Measurements from ENCODE around the gene GALNT2.

The GALNT2 gene

DNA sequence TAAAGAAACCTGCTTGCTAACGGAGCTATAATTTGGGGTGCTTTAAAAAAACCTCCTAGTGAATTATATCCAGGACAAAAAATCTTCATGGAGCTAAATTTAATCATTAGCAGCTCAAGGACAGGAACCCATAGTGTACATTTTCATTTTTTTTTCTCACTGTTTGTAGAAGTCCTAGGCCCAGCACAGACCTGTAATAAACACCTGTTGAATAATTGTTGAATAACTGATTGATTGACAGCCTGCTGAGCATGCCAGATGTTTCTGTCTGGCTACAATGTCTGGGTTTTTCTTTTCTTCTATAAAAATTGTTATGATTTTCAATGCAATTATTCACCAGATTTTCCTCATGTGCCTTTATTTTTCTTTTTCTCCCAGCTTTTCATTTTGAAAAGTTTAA lies 10.9 kb upstream of the GALNT2 start:
- no peak overlapping the region for H3K4me3 ChIP-seq (ENCODE audit: low read length)
- H3K4me1 ChIP-seq (ENCODE audit: control insufficient read depth, insufficient read depth, low read length) = no peaks in the 10 kb centered on the region
- no peak overlapping the region for H3K27ac ChIP-seq (ENCODE audit: low read depth, low read length)
- no peaks in the 10 kb centered on the region for H3K27me3 ChIP-seq (ENCODE audit: control insufficient read depth, insufficient read depth, low read length)
- H3K9ac ChIP-seq (ENCODE audit: low read length) = no peak overlapping the region
- H3K36me3 ChIP-seq (ENCODE audit: control insufficient read depth, insufficient read depth, low read length) = no peaks in the 10 kb centered on the region

DNA sequence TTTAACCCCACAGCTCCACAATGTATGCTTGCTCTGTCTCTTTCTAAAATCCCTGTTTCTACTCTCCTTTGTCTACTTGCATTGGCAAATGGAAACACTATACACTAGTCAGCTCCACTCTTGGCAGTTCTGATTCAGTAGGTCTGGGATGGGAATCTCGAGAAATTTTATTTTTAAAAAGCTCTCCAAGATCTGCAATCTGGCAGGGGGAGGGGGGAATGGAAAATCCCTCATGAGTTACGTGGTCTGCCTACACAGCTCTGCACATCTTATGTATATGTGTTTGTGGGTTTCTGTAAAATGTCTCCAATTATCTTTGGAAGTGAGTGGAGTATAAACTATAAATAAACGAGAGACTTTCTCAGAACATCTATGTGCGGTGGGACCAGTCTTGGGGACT lies 9.9 kb upstream of the GALNT2 start:
- no peaks in the 10 kb centered on the region for H3K36me3 ChIP-seq (ENCODE audit: control insufficient read depth, insufficient read depth, low read length)
- no peak overlapping the region for H3K27ac ChIP-seq (ENCODE audit: low read depth, low read length)
- no peak overlapping the region for H3K9ac ChIP-seq (ENCODE audit: low read length)
- no peak overlapping the region for H3K4me3 ChIP-seq (ENCODE audit: low read length)
- no peaks in the 10 kb centered on the region for H3K27me3 ChIP-seq (ENCODE audit: control insufficient read depth, insufficient read depth, low read length)
- no peaks in the 10 kb centered on the region for H3K4me1 ChIP-seq (ENCODE audit: control insufficient read depth, insufficient read depth, low read length)

DNA sequence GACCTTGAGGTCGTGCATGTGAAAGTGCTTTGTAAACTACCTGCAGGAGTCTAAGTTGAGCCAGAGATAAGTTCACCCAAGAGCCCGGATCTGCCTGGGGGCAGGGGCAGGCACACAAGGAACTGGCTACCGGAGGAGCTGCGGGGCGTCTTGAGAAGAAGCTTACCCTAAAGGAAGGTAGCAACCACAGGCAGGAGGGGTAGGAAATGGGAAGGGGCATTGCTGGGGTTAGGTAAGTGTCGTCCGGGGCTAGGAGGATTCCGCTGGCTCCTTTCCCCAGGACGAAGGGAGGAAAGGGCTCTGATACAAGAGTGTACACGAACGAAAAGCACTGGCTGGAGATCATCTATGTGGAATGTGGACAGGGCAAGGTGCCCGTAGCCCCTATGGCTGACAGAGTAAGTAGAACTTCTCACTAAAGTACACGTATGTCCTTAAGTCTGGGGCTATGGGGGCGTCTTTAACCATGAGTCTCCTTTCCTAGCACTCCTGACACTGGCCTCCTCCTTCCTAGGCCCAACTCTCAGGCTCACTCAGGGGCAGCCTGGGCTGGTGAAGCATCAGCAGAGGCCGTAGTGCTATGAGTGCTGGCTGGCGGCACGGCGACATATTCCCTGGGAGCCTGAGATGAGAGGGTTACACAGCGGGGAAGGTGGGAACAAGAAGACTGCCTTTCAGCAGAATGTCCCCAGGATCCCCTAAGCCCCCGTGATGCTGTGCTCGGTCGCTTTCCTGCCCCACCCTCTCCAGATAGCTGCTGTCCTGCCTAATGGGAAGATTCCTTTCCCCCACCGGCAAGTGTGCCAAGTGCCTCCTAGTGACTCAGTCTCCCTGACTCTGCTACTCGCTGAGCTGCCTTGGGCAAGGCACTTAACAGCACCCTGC lies 9.1 kb upstream of the GALNT2 start:
- no peaks in the 10 kb centered on the region for H3K27me3 ChIP-seq (ENCODE audit: control insufficient read depth, insufficient read depth, low read length)
- no peak overlapping the region for H3K27ac ChIP-seq (ENCODE audit: low read depth, low read length)
- no peaks in the 10 kb centered on the region for H3K36me3 ChIP-seq (ENCODE audit: control insufficient read depth, insufficient read depth, low read length)
- H3K4me3 ChIP-seq (ENCODE audit: low read length) = no peak overlapping the region
- no peak overlapping the region for H3K9ac ChIP-seq (ENCODE audit: low read length)
- H3K4me1 ChIP-seq (ENCODE audit: control insufficient read depth, insufficient read depth, low read length) = no peaks in the 10 kb centered on the region

DNA sequence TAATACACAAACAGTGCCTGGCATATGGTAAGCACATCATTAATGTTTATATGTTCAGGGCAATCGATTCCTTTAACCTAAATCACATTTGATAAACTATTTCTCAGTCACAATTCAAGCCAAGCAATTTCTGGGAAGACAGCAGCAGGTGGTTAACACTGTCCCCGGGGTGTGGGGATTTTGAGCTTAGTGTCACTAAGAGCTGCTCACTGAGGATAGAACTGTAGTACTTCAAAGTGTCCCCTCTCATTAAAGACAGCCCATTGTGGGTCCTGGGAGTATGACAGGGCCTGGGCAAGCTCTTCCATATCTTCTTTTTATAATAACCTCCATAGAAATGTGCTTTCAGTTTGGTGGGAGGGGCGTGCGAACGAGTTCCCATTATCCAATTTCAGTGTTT lies 8.4 kb upstream of the GALNT2 start:
- Histone ChIP-seq H3K36me3 (ENCODE audit: control insufficient read depth, insufficient read depth, low read length) (no peaks in the 10 kb centered on the region), H3K9ac (ENCODE audit: low read length) (no peak overlapping the region), H3K27me3 (ENCODE audit: control insufficient read depth, insufficient read depth, low read length) (no peaks in the 10 kb centered on the region), H3K27ac (ENCODE audit: low read depth, low read length) (no peak overlapping the region), H3K4me3 (ENCODE audit: low read length) (no peak overlapping the region), H3K4me1 (ENCODE audit: control insufficient read depth, insufficient read depth, low read length) (no peaks in the 10 kb centered on the region)

DNA sequence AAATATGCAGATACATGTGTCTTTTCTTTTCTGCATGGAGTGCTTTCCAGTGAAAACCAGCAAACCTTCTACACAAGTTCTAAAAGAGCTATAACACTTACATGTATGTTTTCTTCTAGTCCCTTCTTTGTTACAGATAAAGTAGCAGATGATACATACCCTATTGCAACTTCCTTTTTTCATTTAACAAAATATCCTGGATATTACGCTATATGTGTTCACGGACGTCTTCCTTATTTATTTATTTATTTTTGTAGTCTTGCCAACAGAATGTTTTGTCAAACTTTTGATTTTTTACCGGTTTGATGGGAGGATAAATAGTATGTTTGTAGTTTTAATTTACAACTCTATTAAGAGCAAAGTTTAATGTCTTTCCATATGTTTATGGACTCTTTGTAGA lies 5.2 kb upstream of the GALNT2 start:
- no peak overlapping the region for H3K4me3 ChIP-seq (ENCODE audit: low read length)
- no peak overlapping the region for H3K9ac ChIP-seq (ENCODE audit: low read length)
- H3K4me1 ChIP-seq (ENCODE audit: control insufficient read depth, insufficient read depth, low read length) = no peaks in the 10 kb centered on the region
- no peaks in the 10 kb centered on the region for H3K27me3 ChIP-seq (ENCODE audit: control insufficient read depth, insufficient read depth, low read length)
- no peak overlapping the region for H3K27ac ChIP-seq (ENCODE audit: low read depth, low read length)
- no peaks in the 10 kb centered on the region for H3K36me3 ChIP-seq (ENCODE audit: control insufficient read depth, insufficient read depth, low read length)

DNA sequence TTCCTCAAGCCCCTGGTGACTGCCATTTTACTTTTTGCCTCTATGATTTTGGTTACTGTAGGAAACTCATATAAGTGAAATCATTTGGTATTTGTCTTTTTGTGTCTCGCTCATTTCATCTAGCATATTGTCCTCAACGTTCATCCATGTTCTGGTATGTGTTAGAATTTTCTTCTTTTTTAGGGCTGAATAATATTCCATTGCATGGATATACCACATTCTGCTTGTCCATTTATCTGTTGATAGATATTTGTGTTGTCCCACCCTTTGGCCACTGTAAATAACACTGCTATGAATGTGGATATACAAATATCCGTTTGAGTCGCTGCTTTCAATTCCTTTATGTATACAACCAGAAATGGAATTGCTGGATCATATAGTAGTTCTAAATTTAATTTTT lies 4.5 kb upstream of the GALNT2 start:
- H3K27me3 ChIP-seq (ENCODE audit: control insufficient read depth, insufficient read depth, low read length) = no peaks in the 10 kb centered on the region
- no peak overlapping the region for H3K27ac ChIP-seq (ENCODE audit: low read depth, low read length)
- H3K4me3 ChIP-seq (ENCODE audit: low read length) = no peak overlapping the region
- no peaks in the 10 kb centered on the region for H3K36me3 ChIP-seq (ENCODE audit: control insufficient read depth, insufficient read depth, low read length)
- H3K4me1 ChIP-seq (ENCODE audit: control insufficient read depth, insufficient read depth, low read length) = no peaks in the 10 kb centered on the region
- H3K9ac ChIP-seq (ENCODE audit: low read length) = no peak overlapping the region

- no peak overlapping the region for H3K27ac ChIP-seq (ENCODE audit: low read depth, low read length)
- H3K27me3 ChIP-seq (ENCODE audit: control insufficient read depth, insufficient read depth, low read length) = no peaks in the 10 kb centered on the region
- H3K36me3 ChIP-seq (ENCODE audit: control insufficient read depth, insufficient read depth, low read length) = no peaks in the 10 kb centered on the region
- no peak overlapping the region for H3K9ac ChIP-seq (ENCODE audit: low read length)
- H3K4me1 ChIP-seq (ENCODE audit: control insufficient read depth, insufficient read depth, low read length) = peaks cover 7% of the 10 kb centered on the region
- H3K4me3 ChIP-seq (ENCODE audit: low read length) = no peak overlapping the region
Measured at GRCh38 chr1:230064283-230064682, 2.8 kb upstream of the GALNT2 start.

DNA sequence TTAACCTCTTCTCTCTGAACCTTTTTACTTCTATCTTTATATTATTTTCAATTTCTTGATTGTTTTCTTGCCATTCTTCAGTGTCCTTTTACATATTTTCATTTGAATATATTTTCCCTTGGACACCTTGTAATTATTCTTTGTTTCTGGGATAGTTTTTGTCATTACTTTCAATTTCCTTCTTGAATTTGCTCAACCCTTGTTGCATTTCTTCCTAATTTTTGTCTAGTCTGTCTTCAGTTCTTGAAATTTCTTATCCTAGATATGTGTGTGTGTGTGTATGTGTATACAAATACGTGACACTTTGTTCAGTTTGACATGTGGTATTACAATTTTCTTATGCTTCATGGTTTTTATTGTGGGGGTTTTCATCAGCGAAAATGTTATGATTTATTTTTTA lies 1.9 kb upstream of the GALNT2 start:
- Histone ChIP-seq H3K36me3 (ENCODE audit: control insufficient read depth, insufficient read depth, low read length) (no peaks in the 10 kb centered on the region), H3K27ac (ENCODE audit: low read depth, low read length) (no peak overlapping the region), H3K4me3 (ENCODE audit: low read length) (no peak overlapping the region), H3K9ac (ENCODE audit: low read length) (no peak overlapping the region), H3K4me1 (ENCODE audit: control insufficient read depth, insufficient read depth, low read length) (peaks cover 7% of the 10 kb centered on the region), H3K27me3 (ENCODE audit: control insufficient read depth, insufficient read depth, low read length) (no peaks in the 10 kb centered on the region)

- H3K36me3 ChIP-seq (ENCODE audit: control insufficient read depth, insufficient read depth, low read length) = no peaks in the 10 kb centered on the region
- peak overlapping the region; percentile 51 for H3K27ac ChIP-seq (ENCODE audit: low read depth, low read length)
- H3K4me3 ChIP-seq (ENCODE audit: low read length) = no peak overlapping the region
- H3K27me3 ChIP-seq (ENCODE audit: control insufficient read depth, insufficient read depth, low read length) = no peaks in the 10 kb centered on the region
- no peak overlapping the region for H3K9ac ChIP-seq (ENCODE audit: low read length)
- peaks cover 7% of the 10 kb centered on the region for H3K4me1 ChIP-seq (ENCODE audit: control insufficient read depth, insufficient read depth, low read length)
Measured at GRCh38 chr1:230065571-230065970, 1.5 kb upstream of the GALNT2 start.

GRCh38 chr1:230066031-230066430 lies 1.0 kb upstream of the GALNT2 start:
- Histone ChIP-seq H3K4me1 (ENCODE audit: control insufficient read depth, insufficient read depth, low read length) (peaks cover 7% of the 10 kb centered on the region), H3K4me3 (ENCODE audit: low read length) (peak overlapping the region; percentile 62), H3K36me3 (ENCODE audit: control insufficient read depth, insufficient read depth, low read length) (no peaks in the 10 kb centered on the region), H3K27ac (ENCODE audit: low read depth, low read length) (peak overlapping the region; percentile 51), H3K9ac (ENCODE audit: low read length) (no peak overlapping the region), H3K27me3 (ENCODE audit: control insufficient read depth, insufficient read depth, low read length) (no peaks in the 10 kb centered on the region)

- no peaks in the 10 kb centered on the region for H3K36me3 ChIP-seq (ENCODE audit: control insufficient read depth, insufficient read depth, low read length)
- H3K27ac ChIP-seq (ENCODE audit: low read depth, low read length) = peak overlapping the region; percentile 82
- peak overlapping the region; percentile 64 for H3K9ac ChIP-seq (ENCODE audit: low read length)
- peak overlapping the region; percentile 83 for H3K4me3 ChIP-seq (ENCODE audit: low read length)
- H3K27me3 ChIP-seq (ENCODE audit: control insufficient read depth, insufficient read depth, low read length) = no peaks in the 10 kb centered on the region
- peaks cover 7% of the 10 kb centered on the region for H3K4me1 ChIP-seq (ENCODE audit: control insufficient read depth, insufficient read depth, low read length)
Measured at GRCh38 chr1:230067419-230067870, 407 bp downstream of the GALNT2 start.

DNA sequence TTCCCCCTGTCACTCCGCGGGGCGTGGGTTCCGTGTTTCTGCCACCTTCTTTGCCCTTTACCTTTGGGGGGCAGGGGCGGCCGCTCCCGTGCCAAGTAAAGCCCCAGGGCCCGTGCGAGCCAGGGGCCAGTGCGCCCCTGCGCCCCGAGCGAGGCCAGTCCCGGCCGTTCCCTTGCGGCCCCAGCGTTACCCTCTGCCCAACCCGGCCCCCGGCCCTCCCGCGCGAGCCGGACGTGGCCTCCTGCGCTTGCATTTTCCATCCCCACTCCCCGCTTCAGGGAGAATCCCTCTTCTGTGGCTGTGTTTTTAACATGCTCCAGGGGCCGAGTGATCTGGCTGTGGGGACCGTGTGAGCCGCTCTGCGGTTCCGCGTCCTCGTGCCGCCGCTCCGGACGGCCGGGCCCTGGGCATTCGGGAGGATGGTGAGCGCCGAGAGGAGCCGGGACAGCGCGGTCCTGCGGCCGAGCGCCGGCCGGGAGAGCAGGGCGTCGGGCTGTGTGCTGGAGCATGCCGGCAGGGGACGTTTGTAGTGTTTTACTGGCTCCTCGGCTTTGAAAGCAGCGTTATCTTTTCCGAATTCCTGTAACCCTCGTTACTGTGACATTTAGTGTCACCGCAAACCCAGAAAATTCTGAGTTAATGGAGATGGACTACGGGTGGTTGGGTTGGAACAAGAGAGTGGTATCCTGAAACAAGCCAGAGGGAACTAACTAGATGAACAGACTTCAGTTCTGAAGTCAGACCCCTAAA lies 1.0 kb downstream of the GALNT2 start:
- Histone ChIP-seq H3K36me3 (ENCODE audit: control insufficient read depth, insufficient read depth, low read length) (no peaks in the 10 kb centered on the region), H3K9ac (ENCODE audit: low read length) (peak overlapping the region; percentile 64), H3K27ac (ENCODE audit: low read depth, low read length) (peak overlapping the region; percentile 82), H3K4me3 (ENCODE audit: low read length) (peak overlapping the region; percentile 83), H3K4me1 (ENCODE audit: control insufficient read depth, insufficient read depth, low read length) (peaks cover 7% of the 10 kb centered on the region), H3K27me3 (ENCODE audit: control insufficient read depth, insufficient read depth, low read length) (no peaks in the 10 kb centered on the region)

- Histone ChIP-seq H3K27me3 (ENCODE audit: control insufficient read depth, insufficient read depth, low read length) (no peaks in the 10 kb centered on the region), H3K4me1 (ENCODE audit: control insufficient read depth, insufficient read depth, low read length) (peaks cover 7% of the 10 kb centered on the region), H3K9ac (ENCODE audit: low read length) (no peak overlapping the region), H3K4me3 (ENCODE audit: low read length) (peak overlapping the region; percentile 83), H3K27ac (ENCODE audit: low read depth, low read length) (no peak overlapping the region), H3K36me3 (ENCODE audit: control insufficient read depth, insufficient read depth, low read length) (no peaks in the 10 kb centered on the region)
Measured at GRCh38 chr1:230068621-230068873, 1.5 kb downstream of the GALNT2 start.

Data from rectal smooth muscle tissue (tissue), 1 donor.